Activated CD4-positive, alpha-beta T cell treated with anti-CD3 and anti-CD28 coated beads, Interleukin-2, amount 10 ng/mL, durations not matched to agents 24 days and 14 days (primary cell): ENCODE data around the gene PACSIN1. TPM values are rescaled to one million over a fixed set of nuclear protein-coding genes. Genes with fewer than 3 reads are reported as not detected.
A peak's percentile ranks its signal among the peaks of the same experiment; 100 is the strongest.
"Not testable (repeated sequence)": the region's sequence is repeated elsewhere in the genome, so short reads cannot be mapped to it uniquely, and the experiment has no call there.

Experiments used
- DNase-seq: peaks from one replicate; pipeline ENCODE4 v3.0.0; 2022
- H3K27ac Mint-ChIP-seq: one replicate; pipeline ENCODE4 v1.8.0; 2022; ENCODE audit warnings: mild to moderate bottlenecking, mixed read lengths
- H3K27me3 Mint-ChIP-seq: one replicate; pipeline ENCODE4 v1.8.0; 2022; ENCODE audit warnings: mixed read lengths
- H3K36me3 Mint-ChIP-seq: one replicate; pipeline ENCODE4 v1.8.0; 2022; ENCODE audit warnings: low read depth, mild to moderate bottlenecking, mixed read lengths
- H3K4me1 Mint-ChIP-seq: one replicate; pipeline ENCODE4 v1.8.0; 2021; ENCODE audit warnings: mixed read lengths
- H3K4me3 Mint-ChIP-seq: one replicate; pipeline ENCODE4 v1.8.0; 2022; ENCODE audit warnings: mild to moderate bottlenecking, moderate library complexity, mixed read lengths
- H3K9me3 Mint-ChIP-seq: one replicate; pipeline ENCODE4 v1.8.0; 2021; ENCODE audit warnings: mixed read lengths
- intact Hi-C: fragments of 100-400 bp; cut with micrococcal nuclease; formaldehyde crosslinking; loops from one replicate; pipeline ENCODE4 v1.15.1; 2023
- total RNA-seq: library from RNA; stranded (reverse); gene quantifications from 2 replicates; pipeline ENCODE4 v1.2.3, GENCODE V29; 2022

Gene PACSIN1
- total RNA-seq, 1 donor from 2014 or later, result not detected

DNA sequence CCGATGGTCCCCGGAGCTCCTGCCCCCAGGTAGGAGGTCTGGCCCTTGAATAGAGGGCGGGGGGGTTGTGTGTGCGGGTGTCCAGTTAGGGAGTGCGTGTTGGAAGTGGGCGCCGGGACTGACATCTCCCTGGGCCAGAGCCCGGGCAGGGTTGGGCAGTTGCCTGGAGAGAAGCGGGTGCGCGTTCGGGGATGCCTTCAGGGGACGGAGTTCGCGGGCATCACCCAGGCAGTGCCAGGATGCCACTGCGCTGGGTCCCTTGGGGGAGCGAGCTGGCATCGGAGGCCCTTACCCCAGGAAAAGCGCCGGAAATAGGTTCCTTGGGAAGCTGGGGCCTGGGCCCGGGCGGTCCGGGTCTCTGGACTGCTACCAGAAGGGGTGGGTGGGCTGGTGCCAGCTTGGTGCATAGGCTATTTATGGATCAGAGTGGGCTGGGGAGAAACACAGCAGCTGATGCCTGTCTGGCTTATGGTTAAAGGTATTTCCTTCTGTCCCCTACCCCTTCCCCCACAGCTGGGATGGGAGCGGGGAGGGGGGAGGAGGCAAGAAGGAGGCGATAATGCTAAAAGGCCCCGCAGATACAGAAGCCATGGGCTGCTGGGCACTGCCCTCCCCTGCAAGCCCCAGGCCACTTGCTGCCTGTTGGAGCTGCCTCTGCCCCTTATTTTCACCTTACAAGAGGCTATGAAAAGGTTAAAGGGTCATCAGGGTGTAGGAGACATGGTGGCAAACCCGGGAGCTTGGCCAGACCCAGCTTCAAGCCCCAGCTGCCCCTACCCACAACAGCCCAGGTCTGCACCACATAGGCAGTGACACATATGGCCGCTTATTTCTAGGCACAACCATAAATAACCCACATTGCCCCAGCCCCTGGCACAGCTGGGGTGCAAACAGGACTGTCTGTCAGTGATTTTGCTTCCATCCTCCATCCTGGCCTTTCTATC, 638 bp downstream of the PACSIN1 start:
- Mint-ChIP-seq H3K4me1 (peaks cover 2% of the 10 kb centered on the region), H3K9me3 (no peaks in the 10 kb centered on the region), H3K27ac (no peak overlapping the region), H3K27me3 (peaks cover 32% of the 10 kb centered on the region), H3K36me3 (no peaks in the 10 kb centered on the region), H3K4me3 (no peak overlapping the region)
- no peak for DNase-seq
- intact Hi-C loops, result no loop called here

DNA sequence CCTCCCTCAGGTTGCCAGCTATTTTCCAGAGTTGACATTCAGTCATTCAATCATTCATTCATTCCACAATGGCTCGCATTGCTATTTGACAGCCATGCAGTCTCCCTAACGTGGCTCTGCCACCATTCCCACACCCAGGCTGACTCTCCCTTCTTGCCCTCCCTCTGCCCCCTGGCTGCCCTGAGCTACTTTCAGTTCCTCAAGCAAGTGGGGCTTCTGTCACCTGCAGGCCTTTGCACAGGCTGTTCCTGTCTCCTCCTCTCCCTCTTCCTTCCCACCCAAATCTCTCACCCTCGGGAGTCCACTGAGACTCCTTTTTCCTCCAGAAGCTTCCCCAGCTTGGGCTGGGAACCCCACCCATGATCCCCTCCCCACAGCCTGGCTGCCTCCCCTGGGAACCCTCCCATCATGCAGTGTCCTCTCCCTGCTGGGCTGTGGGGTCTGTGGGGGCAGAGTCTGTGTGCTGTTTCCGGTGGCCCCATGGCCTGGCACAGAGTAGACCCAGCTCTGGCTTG, 2.6 kb downstream of the PACSIN1 start:
- Mint-ChIP-seq H3K9me3 (no peaks in the 10 kb centered on the region), H3K27me3 (peaks cover 26% of the 10 kb centered on the region), H3K27ac (no peak overlapping the region), H3K4me1 (peaks cover 2% of the 10 kb centered on the region), H3K4me3 (no peak overlapping the region), H3K36me3 (no peaks in the 10 kb centered on the region)
- no peak for DNase-seq
- intact Hi-C loops, result no loop called here

DNA sequence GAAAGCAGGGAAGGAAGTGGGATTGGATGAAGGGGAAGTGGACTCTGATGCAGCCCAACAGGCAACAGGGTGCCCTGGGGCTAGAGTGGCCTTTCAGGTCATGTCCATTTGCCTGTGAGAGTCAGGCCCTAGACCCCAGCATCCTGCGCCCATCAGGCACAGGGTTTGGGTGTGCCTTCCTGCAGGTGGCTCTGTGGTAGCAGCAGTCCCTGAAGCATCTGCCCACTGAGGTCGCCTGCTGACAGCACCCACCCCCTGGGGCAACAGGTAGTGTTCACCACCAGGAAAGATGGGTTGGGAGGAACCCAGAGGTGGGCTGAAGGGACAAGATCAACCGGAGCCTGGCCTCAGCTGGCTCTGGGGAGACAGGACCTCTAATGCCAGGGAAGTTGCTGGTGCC, 3.6 kb downstream of the PACSIN1 start:
- intact Hi-C loops, result no loop called here
- Mint-ChIP-seq H3K36me3 (no peaks in the 10 kb centered on the region), H3K27ac (no peak overlapping the region), H3K4me3 (no peak overlapping the region), H3K9me3 (peaks cover 5% of the 10 kb centered on the region), H3K27me3 (peaks cover 20% of the 10 kb centered on the region), H3K4me1 (peaks cover 2% of the 10 kb centered on the region)
- no peak for DNase-seq

DNA sequence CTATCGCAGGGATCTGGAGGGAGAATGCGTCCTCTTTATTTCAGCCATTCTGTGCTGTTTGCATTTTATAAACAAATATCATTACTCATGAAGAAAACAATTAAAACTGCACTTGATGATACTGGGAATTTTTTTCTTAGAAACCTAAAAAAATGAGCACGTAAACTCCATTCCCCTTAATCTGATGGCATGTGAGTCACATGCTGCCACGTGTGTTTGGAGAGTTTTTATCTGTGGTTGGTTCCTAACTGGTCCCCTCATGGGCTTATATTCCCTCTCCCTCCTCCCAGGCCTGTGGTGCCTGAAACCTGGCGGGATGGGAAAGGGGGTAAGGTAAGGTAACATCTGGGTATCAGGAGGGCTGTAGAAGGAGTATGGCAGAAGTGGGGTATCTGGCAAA, 6.5 kb downstream of the PACSIN1 start:
- DNase-seq, result no peak
- H3K4me1 Mint-ChIP-seq, result no peaks in the 10 kb centered on the region
- no peak overlapping the region for H3K27ac Mint-ChIP-seq
- H3K9me3 Mint-ChIP-seq, result peaks cover 5% of the 10 kb centered on the region
- intact Hi-C loops, result no loop called here
- H3K4me3 Mint-ChIP-seq, result no peak overlapping the region
- H3K27me3 Mint-ChIP-seq, result no peaks in the 10 kb centered on the region
- no peaks in the 10 kb centered on the region for H3K36me3 Mint-ChIP-seq

DNA sequence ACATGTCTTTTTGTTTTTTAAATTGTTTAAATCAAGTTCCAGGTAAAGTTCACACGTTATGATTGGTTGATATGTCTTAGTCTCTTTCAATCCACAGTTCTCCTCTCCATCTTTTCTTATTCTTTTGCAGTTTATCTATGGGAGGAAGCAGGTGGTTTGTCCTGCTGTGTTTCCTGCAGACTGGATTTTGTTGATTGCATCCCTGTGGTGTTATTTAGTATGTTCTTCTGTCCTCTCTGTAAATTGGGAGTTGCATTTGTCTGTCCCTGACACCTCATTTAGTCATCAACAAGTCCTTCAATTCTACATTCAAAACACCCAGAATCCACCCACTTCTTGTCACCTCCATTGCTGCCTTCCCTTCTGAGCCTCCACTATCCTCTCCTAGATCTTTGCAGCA, 8.1 kb downstream of the PACSIN1 start:
- H3K9me3 Mint-ChIP-seq, result peaks cover 5% of the 10 kb centered on the region
- no peaks in the 10 kb centered on the region for H3K27me3 Mint-ChIP-seq
- H3K27ac Mint-ChIP-seq, result no peak overlapping the region
- H3K36me3 Mint-ChIP-seq, result no peaks in the 10 kb centered on the region
- no peak for DNase-seq
- no peaks in the 10 kb centered on the region for H3K4me1 Mint-ChIP-seq
- H3K4me3 Mint-ChIP-seq, result no peak overlapping the region
- intact Hi-C loops, result no loop called here

DNA sequence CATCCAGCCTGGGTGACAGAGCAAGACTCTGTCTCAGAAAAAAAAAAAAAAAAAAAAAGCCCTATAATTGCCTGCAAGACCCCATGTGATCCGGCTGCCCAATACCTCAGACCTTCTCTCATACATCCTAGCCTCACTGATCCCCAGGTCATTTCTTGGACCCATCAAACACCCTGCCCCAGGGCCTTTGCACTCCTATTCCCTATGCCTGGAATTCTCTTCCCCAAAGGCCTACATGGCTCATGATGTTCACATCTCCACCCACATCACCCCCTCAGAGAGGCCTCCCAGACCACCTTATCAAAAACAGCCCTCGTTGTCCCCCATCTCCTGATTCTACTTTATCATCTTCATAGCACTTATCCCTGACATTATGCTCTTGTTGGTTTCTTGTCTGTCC, 8.9 kb downstream of the PACSIN1 start:
- H3K27ac Mint-ChIP-seq, result no peak overlapping the region
- H3K4me3 Mint-ChIP-seq, result no peak overlapping the region
- no peaks in the 10 kb centered on the region for H3K4me1 Mint-ChIP-seq
- DNase-seq, result no peak
- no peaks in the 10 kb centered on the region for H3K27me3 Mint-ChIP-seq
- peaks cover 5% of the 10 kb centered on the region for H3K9me3 Mint-ChIP-seq
- H3K36me3 Mint-ChIP-seq, result no peaks in the 10 kb centered on the region
- intact Hi-C loops, result no loop called here

DNA sequence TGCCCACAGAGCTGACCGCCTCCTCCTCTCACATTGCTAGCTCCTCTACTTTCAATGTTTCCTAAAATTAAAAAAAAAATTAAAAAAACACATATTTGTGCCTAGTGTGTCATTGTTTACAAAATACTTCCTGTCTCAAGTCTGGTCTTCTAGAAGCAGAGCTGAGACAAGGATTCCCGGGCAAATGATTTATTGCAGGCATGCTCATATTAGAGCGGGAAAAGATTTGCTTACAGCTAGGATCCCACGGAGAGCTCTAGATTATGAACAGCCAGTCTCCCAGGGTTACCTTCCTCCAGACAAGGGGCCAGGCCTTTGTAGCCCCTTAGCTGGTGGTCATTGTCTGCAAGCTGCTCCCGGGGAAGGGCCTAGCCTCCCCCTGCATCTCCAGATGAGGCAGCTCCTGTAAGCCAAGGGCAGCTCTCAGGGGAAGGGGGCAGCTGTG, 9.4 kb downstream of the PACSIN1 start:
- Mint-ChIP-seq H3K9me3 (peaks cover 5% of the 10 kb centered on the region), H3K36me3 (no peaks in the 10 kb centered on the region), H3K4me3 (no peak overlapping the region), H3K4me1 (no peaks in the 10 kb centered on the region), H3K27me3 (no peaks in the 10 kb centered on the region), H3K27ac (no peak overlapping the region)
- no peak for DNase-seq
- intact Hi-C loops, result no loop called here

DNA sequence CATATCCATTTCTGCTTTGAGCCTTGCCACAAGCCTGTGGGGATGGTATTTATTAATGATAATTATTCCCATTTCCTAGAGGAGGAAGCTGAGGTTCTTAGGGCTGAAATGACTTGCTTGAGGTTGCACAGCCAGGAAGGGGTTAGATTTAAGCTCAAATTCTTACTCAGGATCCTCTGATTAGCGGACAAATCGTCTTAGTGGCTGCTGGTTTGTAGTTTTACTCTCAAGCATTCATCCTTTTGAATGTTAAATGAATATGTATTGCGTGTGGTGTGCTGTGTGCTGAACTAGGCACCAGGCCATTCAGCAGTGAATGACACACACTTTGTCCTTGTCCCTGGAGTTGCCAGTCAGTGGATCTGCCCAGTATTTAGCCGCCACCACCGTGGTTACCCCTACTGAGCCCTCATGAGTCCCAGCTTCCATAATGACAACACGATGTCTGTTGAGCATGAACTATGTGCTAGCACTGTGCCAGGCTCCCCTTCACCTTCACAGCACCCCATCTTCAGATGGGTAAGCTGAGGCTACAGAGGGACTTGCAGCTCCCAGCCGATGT, 10.0 kb downstream of the PACSIN1 start:
- intact Hi-C loops, result no loop called here
- H3K9me3 Mint-ChIP-seq, result peaks cover 5% of the 10 kb centered on the region

DNA sequence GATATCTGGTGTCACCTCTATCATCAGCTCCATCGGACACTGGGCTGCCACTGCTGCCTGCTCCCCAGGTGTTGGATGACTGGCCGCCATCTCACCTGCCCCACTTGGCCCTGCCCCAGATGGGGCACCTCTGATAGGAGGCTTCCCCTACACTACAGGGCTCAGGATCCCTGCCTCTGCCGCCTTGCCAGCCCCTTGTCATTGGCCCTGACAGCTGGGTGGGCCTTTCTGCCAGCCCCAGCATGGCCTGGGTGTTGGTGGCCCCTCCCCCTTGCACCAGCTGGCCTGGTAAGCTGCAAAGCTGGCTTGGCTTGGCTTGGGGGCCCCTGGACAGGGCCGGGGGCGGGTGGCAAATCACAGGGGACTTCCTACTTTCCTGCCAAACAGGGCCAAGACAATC, 10.6 kb downstream of the PACSIN1 start:
- intact Hi-C loops, result no loop called here

More for the DNA sequence above, 10.0 kb downstream of the PACSIN1 start:
- H3K4me3 Mint-ChIP-seq, result no peak overlapping the region
- peaks cover under 1% of the 10 kb centered on the region for H3K27me3 Mint-ChIP-seq
- H3K36me3 Mint-ChIP-seq, result no peaks in the 10 kb centered on the region
- no peaks in the 10 kb centered on the region for H3K4me1 Mint-ChIP-seq
- DNase-seq, result no peak
- H3K27ac Mint-ChIP-seq, result no peak overlapping the region

DNA sequence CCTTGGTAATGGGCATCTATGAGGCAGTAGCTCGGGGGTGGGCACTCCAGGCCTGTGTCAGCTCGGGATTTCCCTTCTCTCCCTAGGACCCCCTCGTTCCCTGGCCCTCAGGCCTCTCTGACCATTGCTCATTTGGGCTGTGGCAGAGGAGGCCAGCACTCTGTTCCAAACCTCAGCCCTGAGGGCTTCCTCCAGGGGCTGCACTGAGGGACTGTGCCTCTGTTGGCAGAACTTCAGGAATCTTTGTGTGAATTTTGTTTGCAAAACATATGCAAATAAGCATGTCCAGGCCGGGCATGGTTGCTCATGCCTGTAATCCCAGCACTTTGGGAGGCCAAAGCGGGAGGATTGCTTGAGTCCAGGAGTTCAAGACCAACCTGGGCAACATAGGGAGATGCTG, 11.0 kb downstream of the PACSIN1 start:
- no peak for DNase-seq
- peaks cover 5% of the 10 kb centered on the region for H3K9me3 Mint-ChIP-seq
- H3K27ac Mint-ChIP-seq, result no peak overlapping the region
- intact Hi-C loops, result no loop called here
- peaks cover 2% of the 10 kb centered on the region for H3K27me3 Mint-ChIP-seq
- no peaks in the 10 kb centered on the region for H3K36me3 Mint-ChIP-seq
- H3K4me1 Mint-ChIP-seq, result no peaks in the 10 kb centered on the region
- no peak overlapping the region for H3K4me3 Mint-ChIP-seq

More for the DNA sequence above, 10.6 kb downstream of the PACSIN1 start:
- Mint-ChIP-seq H3K27me3 (peaks cover 2% of the 10 kb centered on the region), H3K4me3 (no peak overlapping the region), H3K9me3 (peaks cover 5% of the 10 kb centered on the region), H3K4me1 (no peaks in the 10 kb centered on the region), H3K36me3 (no peaks in the 10 kb centered on the region), H3K27ac (no peak overlapping the region)
- DNase-seq, result no peak

DNA sequence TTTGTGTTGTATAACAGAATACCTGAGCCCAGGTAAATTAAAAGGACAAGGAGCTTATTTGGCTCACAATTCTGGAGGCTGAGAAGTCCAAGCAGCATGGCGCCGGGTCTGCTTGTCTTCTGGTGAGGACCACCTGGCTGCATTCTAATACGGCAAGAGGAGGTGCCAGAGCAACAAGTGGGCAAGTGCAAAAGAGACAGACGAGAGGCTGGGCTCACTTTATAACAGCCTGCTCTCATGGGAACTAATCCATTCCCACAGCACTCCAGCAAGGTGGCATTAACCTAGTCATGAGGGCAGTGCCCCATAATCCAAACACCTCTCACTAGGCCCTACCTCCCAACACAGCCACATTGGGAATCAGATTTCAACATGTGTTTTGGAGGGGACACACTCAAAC, 12.9 kb downstream of the PACSIN1 start:
- Mint-ChIP-seq H3K4me1 (no peaks in the 10 kb centered on the region), H3K36me3 (no peaks in the 10 kb centered on the region), H3K27ac (no peak overlapping the region), H3K4me3 (no peak overlapping the region), H3K27me3 (peaks cover 2% of the 10 kb centered on the region), H3K9me3 (peaks cover 5% of the 10 kb centered on the region)
- DNase-seq, result no peak
- intact Hi-C loops, result no loop called here

DNA sequence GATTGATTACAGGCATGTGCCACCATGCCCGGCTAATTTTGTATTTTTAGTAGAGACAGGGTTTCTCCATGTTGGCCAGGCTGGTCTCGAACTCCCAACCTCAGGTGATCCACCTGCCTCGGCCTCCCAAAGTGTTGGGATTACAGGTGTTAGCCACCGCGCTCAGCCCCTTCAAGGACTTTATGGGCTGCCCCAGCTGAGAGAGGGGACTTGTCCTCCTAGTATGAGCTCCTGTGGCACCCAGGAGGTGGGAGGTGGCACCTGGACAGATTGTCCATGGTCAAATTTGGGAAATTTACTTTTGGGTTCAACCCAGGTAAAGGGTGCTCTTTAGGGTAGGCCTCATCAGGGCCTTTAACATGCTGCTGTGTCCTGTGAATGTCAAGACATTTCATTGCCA, 17.9 kb downstream of the PACSIN1 start:
- not testable (repeated sequence) for H3K4me3 Mint-ChIP-seq

DNA sequence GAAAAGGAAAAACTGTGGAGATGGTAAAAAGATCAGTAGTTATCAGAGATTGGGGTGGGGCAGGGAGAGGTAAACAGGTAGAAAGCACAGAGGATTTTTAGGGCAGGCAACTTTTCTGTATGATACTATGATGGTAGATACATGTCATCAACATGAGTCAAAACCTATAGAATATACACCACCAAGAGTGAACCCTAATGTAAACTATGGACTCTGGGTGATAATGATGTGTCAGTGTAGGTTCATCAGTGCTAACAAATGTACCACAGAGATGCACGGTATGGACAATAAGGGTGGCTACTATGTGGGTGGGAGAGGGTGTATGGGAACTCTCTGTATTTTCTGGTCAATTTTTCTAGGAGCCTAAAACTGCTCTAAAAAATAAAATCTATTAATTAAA, 18.5 kb downstream of the PACSIN1 start:
- H3K9me3 Mint-ChIP-seq, result no peaks in the 10 kb centered on the region
- H3K4me1 Mint-ChIP-seq, result peaks cover 23% of the 10 kb centered on the region
- intact Hi-C loops, result no loop called here
- H3K4me3 Mint-ChIP-seq, result peak overlapping the region; percentile 1
- no peaks in the 10 kb centered on the region for H3K36me3 Mint-ChIP-seq
- no peak for DNase-seq
- H3K27me3 Mint-ChIP-seq, result peaks cover 2% of the 10 kb centered on the region
- H3K27ac Mint-ChIP-seq, result no peak overlapping the region

More for the DNA sequence above, 17.9 kb downstream of the PACSIN1 start:
- H3K9me3 Mint-ChIP-seq, intact Hi-C loops, H3K27ac Mint-ChIP-seq, H3K36me3 Mint-ChIP-seq, H3K27me3 Mint-ChIP-seq, DNase-seq: not testable (repeated sequence)
- peaks cover 23% of the 10 kb centered on the region for H3K4me1 Mint-ChIP-seq

DNA sequence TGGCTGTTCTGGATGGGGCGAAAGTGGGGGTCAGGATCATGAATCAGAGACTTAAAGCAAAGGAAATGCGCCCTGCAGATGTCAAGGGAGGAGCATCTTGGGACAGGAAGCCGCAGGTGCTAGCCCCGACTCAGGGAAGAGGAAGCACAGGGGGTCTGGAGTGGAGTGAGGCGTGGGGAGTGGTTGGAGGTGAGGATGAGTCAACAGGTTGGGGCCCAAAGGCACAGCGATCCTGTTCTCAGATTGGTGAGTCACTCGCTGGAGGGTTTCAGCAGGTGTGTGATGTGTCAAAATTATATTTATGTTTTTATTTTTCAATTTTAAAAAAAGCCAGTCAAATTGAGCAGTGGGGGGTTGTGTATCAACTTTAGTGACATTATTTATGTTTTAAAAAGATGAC, 19.0 kb downstream of the PACSIN1 start:
- Mint-ChIP-seq H3K27me3 (peaks cover 2% of the 10 kb centered on the region), H3K36me3 (no peaks in the 10 kb centered on the region), H3K4me1 (peaks cover 23% of the 10 kb centered on the region), H3K4me3 (peak overlapping the region; percentile 35), H3K27ac (peak overlapping the region; percentile 68), H3K9me3 (no peaks in the 10 kb centered on the region)
- DNase-seq, result peak; percentile 84
- intact Hi-C loops, result no loop called here
